HG02943 (cell line): ENCODE measurements around the gene DSCAM.

Experiments used
- ATAC-seq: cut with Tn5 transposase; IDR thresholded peaks from one replicate; pipeline ENCODE4 v1.9.1; 2021; ENCODE audit warnings: mild to moderate bottlenecking, low read depth, moderate library complexity; ENCODE audit not compliant: unreplicated experiment

The DSCAM gene

GRCh38 chr21:40117236-40117635 is 729.7 kb downstream of the DSCAM start:
- no peak for ATAC-seq

- no peak for ATAC-seq
Observed at GRCh38 chr21:40115775-40116174, 731.2 kb downstream of the DSCAM start.

GRCh38 chr21:40102682-40103081 is 744.3 kb downstream of the DSCAM start:
- no peak for ATAC-seq

- ATAC-seq = no peak
Observed at GRCh38 chr21:40099809-40100208, 747.1 kb downstream of the DSCAM start.

- ATAC-seq = no peak
Observed at GRCh38 chr21:40095477-40095876, 751.5 kb downstream of the DSCAM start.

GRCh38 chr21:40080385-40080784 is 766.6 kb downstream of the DSCAM start:
- ATAC-seq = no peak

GRCh38 chr21:40074710-40075109 is 772.2 kb downstream of the DSCAM start:
- no peak for ATAC-seq

- ATAC-seq = no peak
Observed at GRCh38 chr21:40074198-40074597, 772.8 kb downstream of the DSCAM start.

- no peak for ATAC-seq
Observed at GRCh38 chr21:40073642-40074041, 773.3 kb downstream of the DSCAM start.

- ATAC-seq = no peak
Observed at GRCh38 chr21:40070871-40071270, 776.1 kb downstream of the DSCAM start.

GRCh38 chr21:40067751-40068150 is 779.2 kb downstream of the DSCAM start:
- ATAC-seq = no peak

- no peak for ATAC-seq
Observed at GRCh38 chr21:40066221-40066620, 780.7 kb downstream of the DSCAM start.

- no peak for ATAC-seq
Observed at GRCh38 chr21:40060083-40060677, 786.8 kb downstream of the DSCAM start.

- ATAC-seq = no peak
Observed at GRCh38 chr21:40057331-40057730, 789.6 kb downstream of the DSCAM start.

GRCh38 chr21:40056031-40056430 is 790.9 kb downstream of the DSCAM start:
- no peak for ATAC-seq

- ATAC-seq = no peak
Observed at GRCh38 chr21:40054403-40054802, 792.6 kb downstream of the DSCAM start.

GRCh38 chr21:40053007-40053406 is 794.0 kb downstream of the DSCAM start:
- no peak for ATAC-seq

GRCh38 chr21:40052276-40052675 is 794.7 kb downstream of the DSCAM start:
- no peak for ATAC-seq

- ATAC-seq = no peak
Observed at GRCh38 chr21:40051801-40052200, 795.2 kb downstream of the DSCAM start.

GRCh38 chr21:40049931-40050290 is 797.0 kb downstream of the DSCAM start:
- no peak for ATAC-seq

GRCh38 chr21:40049031-40049930 is 797.7 kb downstream of the DSCAM start:
- no peak for ATAC-seq
